AG09319 (cell line): Measurements from ENCODE around the gene VEZF1.

ENCODE experiments used
- DNase-seq: peaks from one replicate; pipeline ENCODE4 v3.0.0-alpha.2; 2010; ENCODE audit warnings: low read depth; ENCODE audit errors: extremely low read depth
- CTCF ChIP-seq: IDR thresholded peaks from 2 replicates; pipeline ENCODE4 v1.5.1; 2011; ENCODE audit warnings: low read depth, mild to moderate bottlenecking, inconsistent platforms, low read length, moderate library complexity

The VEZF1 gene

GRCh38 chr17:57940653-57941329, 47.3 kb downstream of the VEZF1 start:
- no peak for TF ChIP-seq CTCF
- no peak for DNase-seq

DNA sequence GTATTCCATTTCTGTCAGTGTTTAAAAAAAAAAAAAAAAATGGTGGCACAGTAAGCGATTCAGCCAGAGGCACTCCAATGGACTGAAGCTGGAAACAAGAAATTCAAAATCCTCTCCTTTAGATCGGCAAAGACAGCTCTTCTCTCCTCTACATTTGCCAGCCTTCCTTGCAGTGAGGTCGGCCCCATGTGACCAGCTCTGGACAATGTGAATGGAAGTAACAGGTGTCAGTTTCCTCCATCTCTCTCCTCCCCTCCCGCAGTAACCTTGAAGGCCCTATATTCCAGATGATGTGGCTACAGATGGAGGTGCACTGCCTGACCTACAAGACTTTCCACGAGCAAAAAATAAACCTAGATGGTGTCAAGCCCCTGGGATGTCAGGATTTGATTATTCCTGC, 47.8 kb downstream of the VEZF1 start:
- TF ChIP-seq CTCF: no peak
- no peak for DNase-seq

GRCh38 chr17:57939797-57940196, 48.3 kb downstream of the VEZF1 start:
- no peak for DNase-seq
- TF ChIP-seq CTCF: no peak

GRCh38 chr17:57938061-57938502, 50.0 kb downstream of the VEZF1 start:
- no peak for DNase-seq
- TF ChIP-seq CTCF: no peak

- no peak for DNase-seq
- TF ChIP-seq CTCF: no peak
These were observed 50.6 kb downstream of the VEZF1 start for GRCh38 chr17:57937492-57937891.

- no peak for TF ChIP-seq CTCF
- no peak for DNase-seq
These were observed 51.9 kb downstream of the VEZF1 start for GRCh38 chr17:57935833-57936807.
